NCI-H524 treated with DMSO at 0.1 percent for 48 hours (cell line): ENCODE measurements around the gene ITSN1.
"Not testable (repeated sequence)": the region's sequence is repeated elsewhere in the genome, so short reads cannot be mapped to it uniquely, and the experiment has no call there.

Experiments used
- DNase-seq: peaks from one replicate; lab custom pipeline; 2025; lab: John Stamatoyannopoulos, UW

Gene ITSN1

GRCh38 chr21:33771976-33772375 is 129.7 kb downstream of the ITSN1 start:
- DNase-seq, result no peak

GRCh38 chr21:33774551-33774950 is 132.2 kb downstream of the ITSN1 start:
- DNase-seq, result no peak

GRCh38 chr21:33775100-33775828 is 133.0 kb downstream of the ITSN1 start:
- no peak for DNase-seq

- no peak for DNase-seq
Measured at GRCh38 chr21:33780631-33781030, 138.3 kb downstream of the ITSN1 start.

- DNase-seq, result no peak
Measured at GRCh38 chr21:33781121-33781520, 138.8 kb downstream of the ITSN1 start.

GRCh38 chr21:33783187-33783979 is 141.1 kb downstream of the ITSN1 start:
- DNase-seq, result no peak

- DNase-seq, result no peak
Measured at GRCh38 chr21:33787431-33787830, 145.1 kb downstream of the ITSN1 start.

GRCh38 chr21:33788438-33788837 is 146.1 kb downstream of the ITSN1 start:
- not testable (repeated sequence) for DNase-seq

- DNase-seq, result no peak
Measured at GRCh38 chr21:33789697-33790096, 147.4 kb downstream of the ITSN1 start.

GRCh38 chr21:33791073-33791472 is 148.8 kb downstream of the ITSN1 start:
- no peak for DNase-seq

GRCh38 chr21:33794596-33794995 is 152.3 kb downstream of the ITSN1 start:
- no peak for DNase-seq

- DNase-seq, result no peak
Measured at GRCh38 chr21:33797565-33797964, 155.3 kb downstream of the ITSN1 start.

GRCh38 chr21:33799378-33800090 is 157.2 kb downstream of the ITSN1 start:
- no peak for DNase-seq

GRCh38 chr21:33800753-33801423 is 158.6 kb downstream of the ITSN1 start:
- DNase-seq, result no peak

- DNase-seq, result no peak
Measured at GRCh38 chr21:33801424-33802405, 159.4 kb downstream of the ITSN1 start.

GRCh38 chr21:33802481-33802880 is 160.2 kb downstream of the ITSN1 start:
- no peak for DNase-seq

- no peak for DNase-seq
Measured at GRCh38 chr21:33808715-33809367, 166.5 kb downstream of the ITSN1 start.

GRCh38 chr21:33810766-33811165 is 168.5 kb downstream of the ITSN1 start:
- no peak for DNase-seq

- no peak for DNase-seq
Measured at GRCh38 chr21:33811167-33812010, 169.1 kb downstream of the ITSN1 start.
